DMS153 (cell line): ENCODE measurements around the gene PHACTR1.

Experiments
- DNase-seq: peaks from one replicate; lab custom pipeline; 2025; lab: John Stamatoyannopoulos, UW

Gene PHACTR1

DNA sequence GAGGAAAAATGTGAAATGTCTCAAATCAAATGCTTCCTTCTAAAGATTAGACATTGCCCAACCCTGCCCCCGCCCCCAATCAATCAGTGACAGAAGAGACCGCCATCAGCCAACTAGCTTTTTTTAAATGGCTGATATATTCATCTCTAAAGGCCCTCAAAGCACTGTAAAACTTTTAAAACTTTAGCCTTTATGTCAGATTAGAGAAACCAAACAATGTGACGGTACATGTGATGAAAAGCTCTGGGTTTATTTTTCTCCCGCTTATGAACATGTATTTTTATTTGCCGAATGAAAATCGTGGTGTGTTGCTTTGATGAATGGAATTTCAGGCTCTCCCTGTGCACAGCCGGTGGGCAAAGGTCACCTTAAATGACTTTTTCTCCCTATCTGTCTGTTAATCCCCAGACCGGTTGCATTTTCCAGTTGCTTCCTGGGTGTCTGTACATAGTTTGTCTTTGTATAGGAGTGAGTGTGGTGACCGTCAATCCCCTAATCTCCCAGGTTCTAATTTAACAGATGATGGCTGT is 573.3 kb downstream of the PHACTR1 start:
- DNase-seq, result no peak

- no peak for DNase-seq
These were observed 573.8 kb downstream of the PHACTR1 start for GRCh38 chr6:13290335-13290734.

DNA sequence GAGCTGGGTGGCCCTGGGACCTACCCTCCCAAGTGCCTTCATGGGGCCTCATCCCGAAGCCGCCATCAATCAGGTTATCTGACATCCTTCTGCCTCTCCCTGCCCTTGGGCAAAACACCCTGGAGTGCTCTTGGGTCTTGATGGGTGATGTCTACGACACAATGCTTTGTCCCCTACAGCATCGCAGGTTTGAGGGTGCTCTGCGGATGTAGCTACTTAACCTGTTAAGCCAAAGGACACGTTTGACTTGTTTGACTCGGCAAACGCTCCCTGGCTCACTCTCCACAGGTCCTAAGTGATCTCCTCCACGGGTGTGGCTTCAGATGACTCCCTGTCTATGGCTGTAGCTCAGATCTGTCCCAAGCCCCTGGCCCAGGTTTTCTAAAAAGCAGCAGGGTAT is 576.2 kb downstream of the PHACTR1 start:
- no peak for DNase-seq

GRCh38 chr6:13294499-13295069 is 578.0 kb downstream of the PHACTR1 start:
- no peak for DNase-seq

- no peak for DNase-seq
These were observed 579.0 kb downstream of the PHACTR1 start for GRCh38 chr6:13295576-13295975.

GRCh38 chr6:13296536-13296997 is 580.0 kb downstream of the PHACTR1 start:
- no peak for DNase-seq

GRCh38 chr6:13297391-13297790 is 580.8 kb downstream of the PHACTR1 start:
- DNase-seq, result no peak

- DNase-seq, result no peak
These were observed 581.9 kb downstream of the PHACTR1 start for GRCh38 chr6:13298446-13298845.

DNA sequence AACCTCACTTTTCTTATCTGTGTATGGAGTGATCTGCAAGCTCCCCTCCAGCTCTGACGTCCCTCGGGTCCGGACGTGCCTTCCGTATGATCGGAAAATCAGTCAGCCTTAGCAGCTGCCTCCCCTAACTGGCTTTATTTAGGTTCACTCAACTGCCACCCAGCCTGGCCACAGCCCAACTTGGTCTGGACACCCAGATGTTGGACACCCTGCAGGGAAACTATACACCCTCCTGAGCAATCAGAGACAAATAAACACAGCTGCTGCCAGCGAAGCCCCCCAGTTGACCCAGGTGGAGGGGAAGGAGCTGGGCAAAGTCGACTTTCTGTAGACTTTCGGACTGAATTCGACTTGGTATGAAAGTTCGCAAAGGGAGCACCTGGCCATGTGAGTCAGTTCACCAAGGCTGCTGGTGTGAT is 582.8 kb downstream of the PHACTR1 start:
- DNase-seq, result no peak

DNA sequence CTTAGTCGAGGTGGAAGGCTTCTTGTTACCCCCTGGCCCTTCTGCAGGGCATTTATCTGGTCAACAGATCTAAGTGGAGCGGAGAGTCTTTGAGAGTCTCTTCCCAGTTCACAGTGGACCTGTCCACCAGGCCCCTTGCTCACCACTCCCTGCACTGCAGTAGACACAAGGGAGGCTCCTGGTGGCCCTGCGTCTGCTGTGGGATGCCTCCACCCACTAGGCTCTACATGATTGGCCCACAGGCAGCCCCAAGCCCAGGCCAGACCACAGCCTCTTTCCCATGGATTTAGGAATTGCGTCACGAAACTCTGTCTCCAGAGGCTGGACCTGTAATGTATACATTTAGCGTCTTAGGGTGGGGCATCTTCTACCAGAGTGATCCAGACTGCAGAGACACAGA is 583.4 kb downstream of the PHACTR1 start:
- no peak for DNase-seq

DNA sequence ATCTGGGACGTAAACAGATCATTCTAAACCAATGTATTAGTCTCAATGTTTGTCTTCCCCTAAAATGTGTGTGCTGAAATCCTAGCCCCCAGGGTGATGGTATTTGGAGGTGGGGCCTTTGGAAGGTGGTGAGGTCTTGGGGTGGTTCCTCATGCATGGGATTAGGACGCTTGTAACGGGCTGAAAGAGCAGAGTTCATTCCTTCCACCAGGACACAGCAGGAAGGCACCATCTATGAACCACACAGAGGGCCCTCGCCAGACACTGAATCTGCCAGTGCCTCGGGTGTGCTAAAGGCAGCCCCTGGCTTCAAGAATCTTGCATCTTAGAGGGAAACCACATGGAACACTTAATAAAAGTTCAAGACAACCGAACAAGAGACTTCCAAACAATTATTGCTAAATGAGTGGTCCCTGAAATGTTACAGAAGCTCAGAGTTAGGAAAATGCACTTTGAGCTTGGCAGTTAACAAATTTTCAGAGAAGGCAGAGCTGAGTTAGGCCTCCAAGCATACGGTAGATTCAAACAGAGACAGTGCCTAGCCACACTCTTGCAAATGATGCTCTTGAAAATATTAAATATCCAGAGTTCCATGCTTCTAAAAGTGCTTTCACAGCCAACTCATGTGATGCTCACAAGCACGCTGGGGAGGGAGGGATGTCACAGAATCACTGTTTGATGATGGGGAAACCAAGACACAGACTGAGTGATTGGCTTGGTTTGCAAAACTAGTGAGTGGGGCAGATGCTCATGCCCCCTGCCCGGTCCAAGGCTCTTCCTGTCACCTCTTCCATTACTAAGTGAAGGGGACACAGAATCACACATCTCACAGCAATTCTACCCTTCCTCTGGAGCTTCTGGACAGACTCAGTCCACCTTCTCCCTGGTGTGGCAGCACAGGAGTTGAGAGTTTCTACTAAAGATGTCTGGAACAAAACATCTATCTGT is 584.4 kb downstream of the PHACTR1 start:
- no peak for DNase-seq

DNA sequence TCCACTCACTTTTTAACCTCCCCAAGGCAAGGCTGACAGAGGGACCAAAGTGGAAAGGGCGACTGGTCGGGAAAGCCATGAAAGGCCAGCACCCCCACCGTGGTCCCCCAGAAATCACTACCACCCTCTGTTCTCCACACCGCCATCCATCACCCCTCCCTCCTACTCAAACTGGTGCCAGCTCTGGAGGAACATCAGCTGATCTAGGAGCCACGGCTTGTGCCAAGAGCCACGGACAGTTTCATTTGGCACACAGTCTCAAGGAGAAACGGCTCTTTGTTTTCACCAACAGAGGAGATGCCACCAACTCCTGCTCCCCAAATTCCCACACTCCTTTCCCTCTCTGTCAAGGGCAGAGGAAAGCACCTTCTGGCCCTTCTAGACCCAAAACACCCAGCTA is 585.7 kb downstream of the PHACTR1 start:
- DNase-seq, result no peak

DNA sequence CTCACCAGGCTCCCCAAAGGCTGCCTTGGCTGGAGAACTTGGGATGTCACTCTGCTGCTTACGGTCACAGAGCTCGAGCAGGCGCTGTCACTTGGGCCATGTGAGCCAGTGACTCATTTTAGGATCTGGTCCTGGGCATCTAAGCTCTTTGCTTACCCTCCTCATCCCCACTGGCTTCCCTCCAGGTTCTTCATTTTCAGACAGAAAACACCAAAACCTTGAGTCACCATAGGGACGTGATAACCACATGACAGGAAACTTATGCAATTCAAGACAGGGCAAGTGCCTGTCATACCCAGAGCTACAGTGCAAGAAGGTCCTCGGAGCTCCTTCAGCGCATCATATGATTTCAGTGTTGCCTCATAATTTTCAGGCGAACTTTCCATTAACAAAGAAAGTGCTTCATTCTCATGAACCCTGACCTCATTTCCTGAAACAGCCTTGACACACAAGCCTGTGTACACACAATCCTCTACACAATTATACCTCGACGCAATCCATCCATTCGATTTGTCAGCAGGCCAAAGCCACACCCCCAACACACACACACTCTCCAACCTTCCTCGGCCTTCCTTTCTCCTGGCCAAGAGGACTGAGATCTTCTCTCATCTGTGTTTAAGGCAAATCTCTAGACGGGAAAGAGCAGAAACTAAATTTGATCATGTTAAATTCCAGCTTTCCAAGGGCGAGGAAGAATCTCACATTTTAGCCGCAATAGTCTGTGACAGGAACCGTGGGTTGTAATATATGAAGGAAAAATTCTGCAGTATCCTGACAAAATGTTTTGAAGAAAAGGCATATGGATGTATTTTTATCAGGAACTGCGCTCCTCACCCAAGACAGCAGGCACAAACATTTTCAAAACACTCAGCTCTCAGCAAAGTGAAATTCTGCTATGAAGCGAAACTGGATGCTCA is 586.4 kb downstream of the PHACTR1 start:
- DNase-seq, result no peak

DNA sequence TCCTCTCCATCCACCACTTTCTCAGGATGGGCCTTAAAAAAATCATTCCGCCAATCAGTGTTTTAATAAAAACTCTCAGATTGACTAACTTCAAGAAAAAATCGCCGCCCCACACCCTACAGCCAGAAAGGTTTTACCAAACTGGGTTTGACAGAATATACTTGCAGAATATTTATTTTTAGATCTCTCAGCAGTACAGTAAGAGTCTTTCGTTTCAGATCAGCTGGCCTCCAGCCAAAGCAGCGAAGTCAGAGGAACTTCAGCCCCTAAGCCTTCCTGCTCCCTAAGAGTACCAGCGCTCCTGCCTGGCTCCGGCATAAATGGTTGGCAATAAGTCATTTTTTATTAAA is 587.1 kb downstream of the PHACTR1 start:
- no peak for DNase-seq

GRCh38 chr6:13304101-13304500 is 587.5 kb downstream of the PHACTR1 start:
- no peak for DNase-seq

DNA sequence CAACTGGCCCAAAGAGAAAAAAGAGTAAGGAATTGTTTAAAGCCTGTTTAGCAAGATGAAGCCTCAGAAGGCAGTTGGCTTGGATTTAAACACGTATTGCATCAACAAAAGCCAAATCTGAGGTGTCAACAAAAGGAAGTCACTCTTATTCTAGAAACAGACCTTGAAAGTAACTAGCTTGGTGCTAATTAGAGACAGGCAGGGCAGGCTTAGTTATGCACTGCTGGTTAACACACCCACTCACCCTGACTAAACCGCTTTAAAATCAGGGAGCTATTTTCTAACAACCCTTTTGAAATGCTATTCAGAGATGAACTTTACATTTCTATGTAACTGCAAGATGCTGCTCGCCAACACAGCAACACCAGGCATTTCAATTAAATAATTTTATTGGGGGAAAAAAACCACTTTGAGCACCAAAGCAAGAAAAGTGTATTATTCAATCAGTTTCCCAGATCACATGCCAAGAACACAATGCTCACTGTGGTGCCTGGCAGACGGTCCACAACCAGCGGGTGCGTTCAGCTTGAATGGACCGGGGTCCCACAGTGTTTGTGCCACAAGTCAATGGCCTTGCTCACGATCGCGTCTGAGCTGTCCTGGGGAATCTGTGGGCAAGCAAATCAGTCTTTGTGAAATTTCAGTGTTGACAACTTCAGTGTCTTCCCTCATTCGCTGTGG is 588.2 kb downstream of the PHACTR1 start:
- no peak for DNase-seq

DNA sequence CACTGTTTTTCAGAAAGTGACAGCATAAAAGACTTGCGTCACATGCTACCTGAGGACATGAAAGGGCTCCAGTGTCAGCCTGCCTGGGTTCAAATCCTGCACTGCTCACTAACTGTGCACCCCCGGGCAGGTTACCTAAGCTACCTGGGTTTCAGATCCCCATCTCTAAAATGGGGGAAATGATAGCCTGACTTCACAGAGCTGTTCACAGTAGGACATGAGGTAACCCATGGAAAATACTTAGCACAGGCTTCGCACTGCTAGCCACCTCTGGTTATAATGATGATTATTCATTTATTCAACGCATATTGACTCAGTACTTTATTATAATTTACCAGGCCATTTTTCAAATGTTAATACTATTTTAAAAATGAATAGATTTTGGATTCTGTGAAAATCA is 588.7 kb downstream of the PHACTR1 start:
- DNase-seq, result no peak

DNA sequence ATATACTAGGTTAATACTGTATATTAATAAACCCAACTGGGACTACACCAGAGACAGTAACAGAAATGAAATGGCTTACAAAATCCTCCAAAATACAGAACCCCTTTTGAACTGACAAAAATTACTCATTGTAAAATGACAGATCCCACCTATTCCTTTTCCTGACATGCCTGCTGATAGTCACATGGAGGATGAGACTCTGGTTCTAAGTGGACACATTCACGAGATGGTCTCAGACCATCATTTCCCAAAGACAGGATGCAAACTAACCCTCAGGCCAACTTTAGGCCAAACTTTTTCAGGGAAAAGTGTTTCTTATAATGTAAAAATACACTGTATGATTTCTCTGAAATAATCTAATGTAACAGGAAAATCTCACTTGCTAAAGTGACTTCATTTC is 589.2 kb downstream of the PHACTR1 start:
- DNase-seq, result no peak

GRCh38 chr6:13307508-13307995 is 591.0 kb downstream of the PHACTR1 start:
- DNase-seq, result no peak

- DNase-seq, result no peak
These were observed 591.8 kb downstream of the PHACTR1 start for GRCh38 chr6:13308332-13308731.

DNA sequence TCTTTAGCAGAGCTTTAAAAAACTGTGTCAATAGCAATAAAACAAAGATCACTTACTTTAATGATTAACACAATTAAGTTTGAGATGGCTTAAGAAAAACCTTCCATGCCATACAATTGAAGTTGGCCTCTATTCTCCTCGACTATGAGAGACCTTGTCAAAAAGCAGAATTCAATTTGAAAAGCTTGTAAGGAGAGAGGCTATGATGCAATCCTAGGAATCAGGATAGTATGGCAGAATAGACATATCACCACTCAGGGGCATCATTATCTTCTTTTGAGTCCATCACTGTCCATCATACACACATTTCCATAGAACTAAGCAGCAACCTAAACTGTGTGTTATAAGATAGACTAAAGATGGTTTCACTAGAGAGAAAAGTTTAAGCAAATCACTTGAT is 594.6 kb downstream of the PHACTR1 start:
- DNase-seq, result no peak
